Endothelial cell (in vitro differentiated cells): ENCODE measurements around the gene MAP1A. TPM values are rescaled to one million over a fixed set of nuclear protein-coding genes. Genes with fewer than 3 reads are reported as not detected.
A peak's percentile ranks its signal among the peaks of the same experiment; 100 is the strongest.

Experiments
- DNase-seq: peaks from one replicate; pipeline ENCODE4 v3.0.0; 2021; ENCODE audit warnings: low spot score
- H3K27ac Mint-ChIP-seq: one replicate; pipeline ENCODE4 v1.8.0; 2021; ENCODE audit warnings: mixed read lengths, inconsistent platforms; ENCODE audit not compliant: unreplicated experiment
- H3K27me3 Mint-ChIP-seq: one replicate; pipeline ENCODE4 v1.8.0; 2021; ENCODE audit warnings: mild to moderate bottlenecking, moderate library complexity, mixed read lengths, inconsistent platforms; ENCODE audit not compliant: unreplicated experiment
- H3K36me3 Mint-ChIP-seq: one replicate; pipeline ENCODE4 v1.8.0; 2021; ENCODE audit warnings: mild to moderate bottlenecking, low read depth, mixed read lengths, inconsistent platforms; ENCODE audit not compliant: unreplicated experiment
- H3K4me1 Mint-ChIP-seq: one replicate; pipeline ENCODE4 v1.8.0; 2021; ENCODE audit warnings: mild to moderate bottlenecking, mixed read lengths, inconsistent platforms; ENCODE audit not compliant: unreplicated experiment
- H3K4me3 Mint-ChIP-seq: one replicate; pipeline ENCODE4 v1.8.0; 2021; ENCODE audit warnings: mild to moderate bottlenecking, mixed read lengths, inconsistent platforms; ENCODE audit not compliant: unreplicated experiment
- H3K9me3 Mint-ChIP-seq: one replicate; pipeline ENCODE4 v1.8.0; 2021; ENCODE audit warnings: mixed read lengths, inconsistent platforms; ENCODE audit not compliant: unreplicated experiment
- CTCF ChIP-seq: fragments of 200-600 bp; sonication (generic); IDR thresholded peaks from one replicate; pipeline ENCODE4 v1.5.0; 2021; ENCODE audit warnings: antibody characterized with exemption; ENCODE audit not compliant: unreplicated experiment
- total RNA-seq: library from RNA; stranded (reverse); fragmentation: NEBNext Ultra II Directional; extraction: Animal tissue kit (Norgen Biotek cat#: 25700); gene quantifications from one replicate; pipeline ENCODE4 v1.2.1, GENCODE V29; 2021; ENCODE audit not compliant: unreplicated experiment

Gene MAP1A
- total RNA-seq, 1 donor from 2014 or later = 1.8 TPM

GRCh38 chr15:43525131-43525530 lies 7.7 kb downstream of the MAP1A start:
- H3K9me3 Mint-ChIP-seq = no peaks in the 10 kb centered on the region
- peaks cover 9% of the 10 kb centered on the region for H3K27me3 Mint-ChIP-seq
- TF ChIP-seq CTCF = no peak
- peak overlapping the region; percentile 2 for H3K27ac Mint-ChIP-seq
- peaks cover 10% of the 10 kb centered on the region for H3K4me1 Mint-ChIP-seq
- no peak for DNase-seq
- peaks cover 15% of the 10 kb centered on the region for H3K36me3 Mint-ChIP-seq
- H3K4me3 Mint-ChIP-seq = no peak overlapping the region

DNA sequence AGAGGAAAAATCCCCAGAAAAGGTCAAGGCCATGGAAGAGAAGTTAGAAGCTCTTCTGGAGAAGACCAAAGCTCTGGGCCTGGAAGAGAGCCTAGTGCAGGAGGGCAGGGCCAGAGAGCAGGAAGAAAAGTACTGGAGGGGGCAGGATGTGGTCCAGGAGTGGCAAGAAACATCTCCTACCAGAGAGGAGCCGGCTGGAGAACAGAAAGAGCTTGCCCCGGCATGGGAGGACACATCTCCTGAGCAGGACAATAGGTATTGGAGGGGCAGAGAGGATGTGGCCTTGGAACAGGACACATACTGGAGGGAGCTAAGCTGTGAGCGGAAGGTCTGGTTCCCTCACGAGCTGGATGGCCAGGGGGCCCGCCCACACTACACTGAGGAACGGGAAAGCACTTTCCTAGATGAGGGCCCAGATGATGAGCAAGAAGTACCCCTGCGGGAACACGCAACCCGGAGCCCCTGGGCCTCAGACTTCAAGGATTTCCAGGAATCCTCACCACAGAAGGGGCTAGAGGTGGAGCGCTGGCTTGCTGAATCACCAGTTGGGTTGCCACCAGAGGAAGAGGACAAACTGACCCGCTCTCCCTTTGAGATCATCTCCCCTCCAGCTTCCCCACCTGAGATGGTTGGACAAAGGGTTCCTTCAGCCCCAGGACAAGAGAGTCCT lies 9.0 kb downstream of the MAP1A start:
- DNase-seq = no peak
- no peak overlapping the region for H3K4me3 Mint-ChIP-seq
- H3K9me3 Mint-ChIP-seq = no peaks in the 10 kb centered on the region
- H3K36me3 Mint-ChIP-seq = peaks cover 15% of the 10 kb centered on the region
- TF ChIP-seq CTCF = no peak
- peaks cover 11% of the 10 kb centered on the region for H3K27me3 Mint-ChIP-seq
- H3K27ac Mint-ChIP-seq = no peak overlapping the region
- H3K4me1 Mint-ChIP-seq = peaks cover 9% of the 10 kb centered on the region

GRCh38 chr15:43527016-43527801 lies 9.8 kb downstream of the MAP1A start:
- Mint-ChIP-seq H3K27ac (no peak overlapping the region), H3K27me3 (peaks cover 11% of the 10 kb centered on the region), H3K9me3 (no peaks in the 10 kb centered on the region), H3K36me3 (peaks cover 15% of the 10 kb centered on the region), H3K4me1 (peaks cover 9% of the 10 kb centered on the region), H3K4me3 (no peak overlapping the region)
- TF ChIP-seq CTCF = no peak
- no peak for DNase-seq

- no peak overlapping the region for H3K27ac Mint-ChIP-seq
- no peak for TF ChIP-seq CTCF
- no peak overlapping the region for H3K4me3 Mint-ChIP-seq
- peaks cover 10% of the 10 kb centered on the region for H3K36me3 Mint-ChIP-seq
- H3K9me3 Mint-ChIP-seq = no peaks in the 10 kb centered on the region
- DNase-seq = no peak
- peaks cover 9% of the 10 kb centered on the region for H3K4me1 Mint-ChIP-seq
- peaks cover 11% of the 10 kb centered on the region for H3K27me3 Mint-ChIP-seq
These were observed 10.6 kb downstream of the MAP1A start for GRCh38 chr15:43527802-43528541.
